HCT116 (cell line): ENCODE measurements around the gene MUC5B. TPM values are rescaled to one million over a fixed set of nuclear protein-coding genes. Genes with fewer than 3 reads are reported as not detected.

Source experiments
- ATAC-seq: fragments of 200-7000 bp; cut with Tn5 transposase; 2 replicates; pipeline ENCODE4 v1.9.1; 2020; ENCODE audit warnings: mild to moderate bottlenecking, moderate library complexity
- BruUV-seq: library from RNA; stranded (reverse); fragments of 400-500 nt; replicated peaks from 2 replicates; lab custom pipeline; 2021; lab: Mats Ljungman, UMichigan
- CTCF ChIA-PET: fragments of 300-600 bp; sonication (Branson Sonifier 250); formaldehyde crosslinking; loops from one replicate; lab custom pipeline; 2021; ENCODE audit warnings: antibody characterized with exemption; lab: Charles Lee
- POLR2A ChIA-PET: fragments of 300-600, 350-600 bp; sonication (Branson Sonifier 250); formaldehyde crosslinking; loops from one replicate; lab custom pipeline; 2021; ENCODE audit warnings: antibody characterized with exemption; lab: Charles Lee
- RAD21 ChIA-PET, 2 experiments: fragments of 300-600 bp; sonication (Branson Sonifier 250); formaldehyde crosslinking; loops; one replicate each; lab custom pipeline; 2023; ENCODE audit warnings: low total read pairs in 2 of 2; ENCODE audit not compliant: uncharacterized antibody in 2 of 2, unreplicated experiment in 2 of 2, low non-redundant PET in 1 of 2; lab: Charles Lee
- DNase-seq: peaks from one replicate; pipeline ENCODE4 v3.0.0-alpha.2; 2010; ENCODE audit warnings: low read depth, low spot score
- H2AFZ ChIP-seq: fragments of 200-600 bp; shearing (Covaris generic), sonication (generic); 2 replicates; pipeline ENCODE4 v1.6.1; 2017; ENCODE audit warnings: low read depth, mixed run types, mixed read lengths, antibody characterized with exemption, low read length; ENCODE audit not compliant: poor library complexity, severe bottlenecking
- H3K27ac ChIP-seq: 2 replicates; pipeline ENCODE4 v1.5.1; 2012; ENCODE audit warnings: low read depth, low read length
- H3K27me3 ChIP-seq: fragments of 200-600 bp; sonication (generic); 2 replicates; pipeline ENCODE4 v1.6.1; 2016; ENCODE audit warnings: mixed run types, low read length, mixed read lengths; ENCODE audit not compliant: insufficient read depth
- H3K36me3 ChIP-seq, 2 experiments: fragments of 200-500 bp in 1 of 2; fragments of 200-600 bp in 1 of 2; sonication (Bioruptor generic) in 1 of 2; sonication (generic) in 1 of 2; 2 replicates each; pipeline versions ENCODE4 v1.5.1 to v1.6.1; 2014 to 2016; ENCODE audit warnings: low read length in 2 of 2, inconsistent platforms in 1 of 2, mixed read lengths in 1 of 2, mixed run types in 1 of 2; ENCODE audit not compliant: insufficient read depth in 2 of 2, control insufficient read depth in 1 of 2
- H3K4me1 ChIP-seq, 2 experiments: fragments of 200-600 bp in 1 of 2; sonication (generic) in 1 of 2; 2 replicates each; pipeline versions ENCODE4 v1.5.1 to v1.6.1; 2012 to 2017; ENCODE audit warnings: low read length in 2 of 2, inconsistent platforms in 1 of 2, mild to moderate bottlenecking in 1 of 2, mixed read lengths in 1 of 2, mixed run types in 1 of 2, moderate library complexity in 1 of 2; ENCODE audit not compliant: insufficient read depth in 2 of 2, control insufficient read depth in 1 of 2
- H3K4me2 ChIP-seq: fragments of 200-600 bp; sonication (generic); 2 replicates; pipeline ENCODE4 v1.6.1; 2017; ENCODE audit warnings: mixed run types, low read length, mixed read lengths
- H3K4me3 ChIP-seq, 2 experiments: fragments of 200-600 bp in 1 of 2; sonication (generic) in 1 of 2; replicated peaks in 1 of 2; 2 replicates each; pipeline ENCODE4 v1.5.1; 2011 to 2016; ENCODE audit warnings: low read length in 2 of 2, control low read depth in 1 of 2, low read depth in 1 of 2, mild to moderate bottlenecking in 1 of 2, mixed read lengths in 1 of 2, mixed run types in 1 of 2
- H3K79me2 ChIP-seq: fragments of 200-600 bp; sonication (generic); 2 replicates; pipeline ENCODE4 v1.6.1; 2017; ENCODE audit warnings: mild to moderate bottlenecking, mixed run types, low read length, moderate library complexity, mixed read lengths; ENCODE audit not compliant: insufficient read depth
- H3K9ac ChIP-seq: fragments of 200-600 bp; sonication (generic); 2 replicates; pipeline ENCODE4 v1.6.1; 2016; ENCODE audit warnings: low read length, mixed read lengths
- H3K9me2 ChIP-seq: fragments of 200-600 bp; sonication (generic), shearing (Covaris generic); 2 replicates; pipeline ENCODE4 v1.6.1; 2017; ENCODE audit warnings: mixed run types, mild to moderate bottlenecking, moderate library complexity; ENCODE audit not compliant: insufficient read depth
- H3K9me3 ChIP-seq, 2 experiments: fragments of 200-500 bp in 1 of 2; fragments of 200-600 bp in 1 of 2; sonication (Bioruptor generic) in 1 of 2; sonication (generic) in 1 of 2; 2 replicates each; pipeline ENCODE4 v1.6.1; 2014 to 2017; ENCODE audit warnings: low read length in 2 of 2, mixed read lengths in 2 of 2, inconsistent platforms in 1 of 2, low read depth in 1 of 2, mild to moderate bottlenecking in 1 of 2, mixed run types in 1 of 2, moderate library complexity in 1 of 2; ENCODE audit not compliant: control insufficient read depth in 1 of 2, insufficient read depth in 1 of 2
- H4K20me1 ChIP-seq: fragments of 200-600 bp; sonication (generic), shearing (Covaris generic); 2 replicates; pipeline ENCODE4 v1.6.1; 2017; ENCODE audit warnings: mixed run types, mild to moderate bottlenecking, moderate library complexity; ENCODE audit not compliant: insufficient read depth
- SIN3A ChIP-seq: IDR thresholded peaks from 2 replicates; pipeline ENCODE4 v1.6.1; 2012; ENCODE audit warnings: low read depth
- SRF ChIP-seq: IDR thresholded peaks from 2 replicates; pipeline ENCODE4 v1.6.1; 2012; ENCODE audit warnings: low read depth
- YY1 ChIP-seq: IDR thresholded peaks from 2 replicates; pipeline ENCODE4 v1.6.1; 2011; ENCODE audit warnings: low read length, low read depth, moderate library complexity, mild to moderate bottlenecking; ENCODE audit not compliant: insufficient replicate concordance; ENCODE audit errors: extremely low read depth
- intact Hi-C: fragments of 100-400 bp; cut with micrococcal nuclease; formaldehyde crosslinking; loops from 2 replicates; pipeline ENCODE4 v1.10.0; 2022
- total RNA-seq: library from RNA; stranded (reverse); gene quantifications from one replicate; pipeline ENCODE4 v1.2.1, GENCODE V29; 2021; ENCODE audit not compliant: unreplicated experiment
- TF ChIP-seq, protein P1 (sequence below): IDR thresholded peaks from 2 replicates; pipeline ENCODE4 v1.6.1; 2012; ENCODE audit warnings: low read depth

MUC5B gene
- total RNA-seq, 1 experiment from 2014 or later = 1.5 TPM

DNA sequence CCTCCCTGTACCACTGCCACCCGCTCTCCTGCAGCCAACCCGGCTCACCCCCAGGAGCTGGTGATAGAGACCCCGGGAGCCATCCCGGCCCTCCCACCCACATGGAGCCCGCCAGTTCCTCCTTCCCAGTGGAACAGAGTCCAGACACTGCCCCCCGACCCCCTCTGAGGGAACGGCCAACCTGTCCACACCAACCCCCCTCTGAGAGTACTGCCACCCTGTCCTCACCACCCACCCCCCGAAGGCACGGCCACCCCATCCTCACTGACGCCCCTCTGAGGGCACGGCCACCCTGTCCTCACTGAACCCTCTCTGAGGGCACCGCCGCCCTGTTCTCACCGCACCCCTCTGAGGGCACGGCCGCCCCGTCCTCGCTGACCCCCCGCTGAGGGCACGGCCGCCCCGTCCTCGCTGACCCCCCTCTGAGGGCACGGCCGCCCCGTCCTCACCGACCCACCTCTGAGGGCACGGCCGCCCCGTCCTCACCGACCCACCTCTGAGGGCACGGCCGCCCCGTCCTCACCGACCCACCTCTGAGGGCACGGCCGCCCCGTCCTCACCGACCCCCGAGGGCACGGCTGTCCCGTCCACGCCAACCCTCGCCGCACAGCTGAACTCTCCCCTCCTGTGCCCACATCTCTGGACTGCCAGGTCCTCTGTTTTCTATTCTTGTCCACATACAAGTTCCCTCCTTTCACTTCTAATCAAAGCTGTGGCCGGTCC lies 68.6 kb downstream of the MUC5B start:
- POLR2A ChIA-PET = no interaction called here
- H2AFZ ChIP-seq = no peak overlapping the region
- no peaks in the 10 kb centered on the region for H3K9me2 ChIP-seq
- no peaks in the 10 kb centered on the region for H4K20me1 ChIP-seq
- RAD21 ChIA-PET = no interaction called here
- no peak overlapping the region for H3K9ac ChIP-seq
- ATAC-seq (no peak), DNase-seq (no peak)
- H3K4me3 ChIP-seq = no peak overlapping the region
- H3K4me1 ChIP-seq = no peaks in the 10 kb centered on the region
- H3K79me2 ChIP-seq = no peaks in the 10 kb centered on the region
- BruUV-seq = no TSS peak
- CTCF ChIA-PET = no interaction called here
- no peaks in the 10 kb centered on the region for H3K27me3 ChIP-seq
- no peaks in the 10 kb centered on the region for H3K9me3 ChIP-seq
- 0 out of 4 replicates have a peak, but pooled peaks cover 0 to 6% of the 10 kb centered on the region in 2 experiments for H3K36me3 ChIP-seq
- no peak overlapping the region for H3K4me2 ChIP-seq
- H3K27ac ChIP-seq = no peak overlapping the region
- intact Hi-C loops = loop anchor here (2.0 kb wide), 1 partner anchor 223 kb away; no protein-coding TSS in a partner anchor
- TF ChIP-seq SRF = no peak
- no peak for TF ChIP-seq SIN3A
- TF ChIP-seq, protein P1, sequence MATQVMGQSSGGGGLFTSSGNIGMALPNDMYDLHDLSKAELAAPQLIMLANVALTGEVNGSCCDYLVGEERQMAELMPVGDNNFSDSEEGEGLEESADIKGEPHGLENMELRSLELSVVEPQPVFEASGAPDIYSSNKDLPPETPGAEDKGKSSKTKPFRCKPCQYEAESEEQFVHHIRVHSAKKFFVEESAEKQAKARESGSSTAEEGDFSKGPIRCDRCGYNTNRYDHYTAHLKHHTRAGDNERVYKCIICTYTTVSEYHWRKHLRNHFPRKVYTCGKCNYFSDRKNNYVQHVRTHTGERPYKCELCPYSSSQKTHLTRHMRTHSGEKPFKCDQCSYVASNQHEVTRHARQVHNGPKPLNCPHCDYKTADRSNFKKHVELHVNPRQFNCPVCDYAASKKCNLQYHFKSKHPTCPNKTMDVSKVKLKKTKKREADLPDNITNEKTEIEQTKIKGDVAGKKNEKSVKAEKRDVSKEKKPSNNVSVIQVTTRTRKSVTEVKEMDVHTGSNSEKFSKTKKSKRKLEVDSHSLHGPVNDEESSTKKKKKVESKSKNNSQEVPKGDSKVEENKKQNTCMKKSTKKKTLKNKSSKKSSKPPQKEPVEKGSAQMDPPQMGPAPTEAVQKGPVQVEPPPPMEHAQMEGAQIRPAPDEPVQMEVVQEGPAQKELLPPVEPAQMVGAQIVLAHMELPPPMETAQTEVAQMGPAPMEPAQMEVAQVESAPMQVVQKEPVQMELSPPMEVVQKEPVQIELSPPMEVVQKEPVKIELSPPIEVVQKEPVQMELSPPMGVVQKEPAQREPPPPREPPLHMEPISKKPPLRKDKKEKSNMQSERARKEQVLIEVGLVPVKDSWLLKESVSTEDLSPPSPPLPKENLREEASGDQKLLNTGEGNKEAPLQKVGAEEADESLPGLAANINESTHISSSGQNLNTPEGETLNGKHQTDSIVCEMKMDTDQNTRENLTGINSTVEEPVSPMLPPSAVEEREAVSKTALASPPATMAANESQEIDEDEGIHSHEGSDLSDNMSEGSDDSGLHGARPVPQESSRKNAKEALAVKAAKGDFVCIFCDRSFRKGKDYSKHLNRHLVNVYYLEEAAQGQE = no peak
- TF ChIP-seq YY1 = no peak
- TF ChIP-seq, all 23 proteins: peak for 0
